ENCODE results near the gene RUNX1. TPM values are rescaled to one million over a fixed set of nuclear protein-coding genes. Genes with fewer than 3 reads are reported as not detected.

RUNX1 gene
- total RNA-seq, 1 experiment from 2014 or later, result 0.52 TPM

GRCh38 chr21:34965200-34966174 lies 83.6 kb downstream of the RUNX1 start:
- Histone ChIP-seq H3K9me3 (ENCODE audit: low read depth, low read length, poor library complexity, severe bottlenecking) (no peaks in the 10 kb centered on the region), H3K36me3 (ENCODE audit: insufficient read depth, low read length, poor library complexity, severe bottlenecking) (no peaks in the 10 kb centered on the region), H3K27ac (ENCODE audit: low read depth, low read length, poor library complexity, severe bottlenecking) (no peak overlapping the region), H3K27me3 (replicated peaks; ENCODE audit: insufficient read depth, low read depth, low read length, poor library complexity) (peaks cover 8% of the 10 kb centered on the region), H3K4me3 (ENCODE audit: low read depth, low read length, poor library complexity, severe bottlenecking) (no peak overlapping the region), H3K4me1 (ENCODE audit: insufficient read depth, low read length, poor library complexity, severe bottlenecking) (no peaks in the 10 kb centered on the region)
- POLR2A ChIA-PET (ENCODE audit: low non-redundant PET), result no interaction called here
- no TSS peak for BruUV-seq (replicated peaks)
- intact Hi-C loops (cut with micrococcal nuclease; ENCODE audit: unreplicated experiment), result no loop called here
- DNase-seq (ENCODE audit: low spot score), result no peak
- TF ChIP-seq CTCF (conservative IDR thresholded peaks at IDR 0.05; ENCODE audit: low read depth, low read length) (no peak), EZH2 (IDR thresholded peaks at IDR 0.05; ENCODE audit: borderline replicate concordance, low read depth, low read length, poor library complexity, severe bottlenecking) (no peak)
- CTCF ChIA-PET, result no interaction called here

DNA sequence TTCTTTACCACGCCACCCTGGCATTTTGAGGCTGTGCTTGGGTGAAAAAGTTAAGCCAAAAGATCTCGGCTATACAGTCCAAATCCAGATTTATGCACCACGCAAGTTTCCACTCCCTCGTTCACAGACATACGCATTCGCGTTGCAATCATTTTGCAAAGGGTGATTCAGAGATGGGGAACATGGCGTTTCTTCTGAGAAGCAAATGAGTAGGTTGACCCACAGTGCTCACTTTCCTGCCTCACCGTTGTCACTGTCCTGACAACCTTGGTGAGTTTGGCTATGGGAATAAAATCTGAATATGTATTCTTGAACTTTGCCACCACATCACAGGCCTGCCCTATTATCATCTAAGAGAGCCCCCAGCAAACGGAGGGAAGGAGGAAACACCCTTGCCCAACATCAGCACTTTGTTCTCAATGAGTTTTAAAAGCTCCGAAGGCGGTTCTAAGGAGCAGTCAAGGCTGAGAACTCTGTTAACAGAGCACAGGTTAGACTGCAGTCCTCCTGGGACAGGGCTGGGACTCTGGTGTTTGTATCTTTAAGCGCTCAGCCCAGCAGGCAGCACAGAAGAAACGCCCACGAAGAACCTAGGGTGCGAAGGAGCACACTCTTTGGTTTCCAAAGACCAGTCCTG lies 86.4 kb downstream of the RUNX1 start:
- Histone ChIP-seq H3K4me3 (ENCODE audit: low read depth, low read length, poor library complexity, severe bottlenecking) (no peak overlapping the region), H3K36me3 (ENCODE audit: insufficient read depth, low read length, poor library complexity, severe bottlenecking) (no peaks in the 10 kb centered on the region), H3K27me3 (replicated peaks; ENCODE audit: insufficient read depth, low read depth, low read length, poor library complexity) (no peaks in the 10 kb centered on the region), H3K9me3 (ENCODE audit: low read depth, low read length, poor library complexity, severe bottlenecking) (no peaks in the 10 kb centered on the region), H3K27ac (ENCODE audit: low read depth, low read length, poor library complexity, severe bottlenecking) (no peak overlapping the region), H3K4me1 (ENCODE audit: insufficient read depth, low read length, poor library complexity, severe bottlenecking) (no peaks in the 10 kb centered on the region)
- no TSS peak for BruUV-seq (replicated peaks)
- POLR2A ChIA-PET (ENCODE audit: low non-redundant PET), result no interaction called here
- CTCF ChIA-PET, result no interaction called here
- intact Hi-C loops (cut with micrococcal nuclease; ENCODE audit: unreplicated experiment), result no loop called here
- no peak for DNase-seq (ENCODE audit: low spot score)
- TF ChIP-seq CTCF (conservative IDR thresholded peaks at IDR 0.05; ENCODE audit: low read depth, low read length) (no peak), EZH2 (IDR thresholded peaks at IDR 0.05; ENCODE audit: borderline replicate concordance, low read depth, low read length, poor library complexity, severe bottlenecking) (no peak)

DNA sequence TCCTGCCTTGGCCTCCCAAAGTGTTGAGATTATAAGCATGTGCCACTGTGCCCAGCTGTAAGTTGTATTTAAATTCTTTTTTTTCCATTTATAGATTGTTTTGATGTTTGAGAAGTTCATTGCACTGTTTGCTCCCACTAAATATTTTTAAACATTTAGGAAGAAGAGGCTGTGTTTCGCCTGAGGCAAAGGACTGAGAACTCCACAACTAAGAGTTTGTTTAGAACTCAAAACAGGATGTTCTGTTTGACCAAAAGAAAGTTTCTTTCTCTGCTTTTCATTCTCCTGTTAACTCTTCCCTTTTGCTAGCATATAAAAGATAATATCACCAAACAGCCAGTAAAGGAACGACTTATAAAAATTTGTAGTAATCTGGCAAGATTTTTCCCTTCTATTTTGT lies 87.0 kb downstream of the RUNX1 start:
- no peaks in the 10 kb centered on the region for H3K4me1 ChIP-seq (ENCODE audit: insufficient read depth, low read length, poor library complexity, severe bottlenecking)
- intact Hi-C loops (cut with micrococcal nuclease; ENCODE audit: unreplicated experiment), result no loop called here
- CTCF ChIA-PET, result no interaction called here

More for the DNA sequence above, 87.0 kb downstream of the RUNX1 start:
- TF ChIP-seq EZH2 (IDR thresholded peaks at IDR 0.05; ENCODE audit: borderline replicate concordance, low read depth, low read length, poor library complexity, severe bottlenecking) (no peak), CTCF (conservative IDR thresholded peaks at IDR 0.05; ENCODE audit: low read depth, low read length) (no peak)
- no peak for DNase-seq (ENCODE audit: low spot score)
- no peaks in the 10 kb centered on the region for H3K27me3 ChIP-seq (replicated peaks; ENCODE audit: insufficient read depth, low read depth, low read length, poor library complexity)
- no TSS peak for BruUV-seq (replicated peaks)
- H3K9me3 ChIP-seq (ENCODE audit: low read depth, low read length, poor library complexity, severe bottlenecking), result no peaks in the 10 kb centered on the region
- POLR2A ChIA-PET (ENCODE audit: low non-redundant PET), result no interaction called here
- no peaks in the 10 kb centered on the region for H3K36me3 ChIP-seq (ENCODE audit: insufficient read depth, low read length, poor library complexity, severe bottlenecking)
- no peak overlapping the region for H3K27ac ChIP-seq (ENCODE audit: low read depth, low read length, poor library complexity, severe bottlenecking)
- H3K4me3 ChIP-seq (ENCODE audit: low read depth, low read length, poor library complexity, severe bottlenecking), result no peak overlapping the region

Measured in A673 (cell line).